Right lung (tissue), 5 donors: ENCODE measurements around the gene NEMP1. TPM values are rescaled to one million over a fixed set of nuclear protein-coding genes. Genes with fewer than 3 reads are reported as not detected.

Source experiments
- DNase-seq, 2 donors: peaks; one replicate each; pipeline ENCODE4 v3.0.0-alpha.2; 2013
- polyA plus RNA-seq, 5 donors: library from polyadenylated mRNA; unstranded; fragments of 120-200 nt; gene quantifications; one replicate each; pipeline versions ENCODE4 v1.2.1 to v1.2.3, GENCODE V29; 2013; ENCODE audit warnings: inconsistent platforms in 1 of 5, low replicate concordance in 1 of 5; ENCODE audit not compliant: insufficient read length in 5 of 5, insufficient read depth in 1 of 5

Gene NEMP1
- polyA plus RNA-seq, 5 donors: 15.7 to 36.6 (median 28.8) TPM

DNA sequence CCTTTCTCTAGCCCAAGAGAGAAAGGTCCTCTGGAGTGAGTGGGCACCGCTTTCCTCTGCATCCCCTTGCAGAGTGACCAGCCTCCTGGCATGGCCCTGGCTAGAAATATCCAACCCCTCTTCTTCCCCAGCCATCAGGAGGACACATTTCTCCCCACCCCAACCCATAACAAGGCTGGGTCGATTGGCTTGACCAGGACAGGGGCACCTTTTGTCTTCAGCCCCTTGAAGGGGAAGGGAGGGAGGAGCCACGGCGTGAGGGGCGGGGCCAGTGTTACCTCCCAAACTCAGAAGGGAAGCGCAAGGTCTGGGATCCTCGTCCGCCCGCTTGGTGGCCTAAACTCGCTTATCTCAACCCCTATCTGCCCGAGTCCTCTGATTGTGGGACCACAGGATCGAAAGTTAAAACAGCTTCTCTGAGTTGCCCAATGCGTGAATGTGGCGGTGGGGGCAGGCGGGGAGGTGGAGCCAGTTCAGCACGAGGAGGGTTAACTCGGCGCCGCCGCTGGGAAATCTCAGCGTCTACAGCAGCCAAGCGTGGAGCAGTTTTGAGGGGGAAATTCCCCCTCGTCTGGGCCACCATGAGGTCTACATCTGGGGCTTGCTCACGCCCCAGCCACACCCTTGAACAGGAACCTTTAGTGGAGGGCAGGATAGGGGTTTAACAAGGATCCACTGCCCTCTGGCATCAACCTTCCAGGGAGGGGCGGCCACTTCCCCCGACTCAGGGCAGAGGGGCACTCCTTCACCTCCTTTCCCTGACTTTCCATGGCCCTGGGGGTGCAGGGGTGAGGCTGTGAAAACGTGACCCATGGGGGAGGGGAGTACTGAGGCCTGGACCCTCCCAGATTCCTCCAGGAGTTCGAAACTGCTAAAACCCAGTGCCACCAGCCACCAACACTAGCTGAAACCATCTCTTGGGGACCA is 31.8 kb upstream of the NEMP1 start:
- DNase-seq: peak in 1 of 2 donors; percentile 55

GRCh38 chr12:57109207-57110103 is 30.9 kb upstream of the NEMP1 start:
- no peak for DNase-seq

DNA sequence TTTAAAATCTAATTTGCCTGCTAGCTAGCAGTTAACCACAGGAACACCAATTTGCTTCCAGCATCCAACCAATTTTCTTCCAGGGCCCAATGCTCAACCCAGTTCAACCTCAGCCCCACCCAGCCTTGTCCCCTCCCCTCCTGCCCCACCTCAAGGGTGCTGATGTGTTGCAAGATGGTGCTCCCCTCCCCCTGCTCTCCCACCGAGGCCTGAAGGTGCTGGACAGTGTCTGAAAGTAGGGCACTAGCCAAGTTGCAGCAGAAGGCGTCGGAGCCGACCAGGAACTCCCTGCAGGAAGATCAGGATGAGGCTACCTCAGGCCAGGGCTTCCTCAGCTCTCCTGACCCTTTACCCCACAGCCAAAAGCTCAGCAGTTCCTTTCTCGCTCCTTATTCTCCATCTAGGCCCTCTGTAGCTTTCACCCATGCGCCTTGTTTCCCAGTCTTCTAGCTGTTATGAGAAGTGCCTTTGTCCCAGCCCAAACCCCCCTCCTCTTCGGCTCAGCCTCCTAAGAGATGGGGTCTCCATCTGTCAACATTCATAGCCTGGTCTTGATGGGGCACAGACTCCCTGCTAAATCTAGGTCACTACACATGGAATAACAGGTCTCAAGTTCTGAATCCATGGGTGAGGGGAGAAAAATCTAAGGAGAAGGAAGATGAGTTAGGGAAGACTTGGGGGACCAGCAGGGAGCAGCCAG is 29.0 kb upstream of the NEMP1 start:
- DNase-seq: no peak

GRCh38 chr12:57106021-57106708 is 27.6 kb upstream of the NEMP1 start:
- DNase-seq: no peak

GRCh38 chr12:57105011-57105753 is 26.6 kb upstream of the NEMP1 start:
- no peak for DNase-seq

- DNase-seq: no peak
These were observed 25.8 kb upstream of the NEMP1 start for GRCh38 chr12:57104292-57104910.

DNA sequence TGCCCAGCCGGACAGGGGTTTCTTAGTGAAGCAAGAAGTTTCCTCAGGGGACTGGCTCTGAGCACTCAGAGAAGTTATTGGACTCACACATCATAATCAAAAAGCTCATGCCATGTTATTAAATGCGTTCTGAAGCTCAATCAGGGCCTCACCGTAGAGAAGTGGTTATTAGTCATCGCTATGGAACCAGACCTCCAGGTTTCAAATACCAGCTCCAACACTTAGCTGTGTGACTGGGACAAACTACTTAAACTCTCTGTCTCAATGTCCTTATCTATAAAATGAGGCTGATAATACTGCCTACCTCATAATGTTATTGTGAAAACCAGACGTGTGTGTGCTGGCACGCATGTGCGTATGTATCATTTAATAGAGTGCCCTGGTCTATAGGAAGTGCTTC is 25.3 kb upstream of the NEMP1 start:
- no peak for DNase-seq

GRCh38 chr12:57101892-57102695 is 23.5 kb upstream of the NEMP1 start:
- no peak for DNase-seq

- DNase-seq: no peak
These were observed 21.2 kb upstream of the NEMP1 start for GRCh38 chr12:57099766-57100165.

- DNase-seq: no peak
These were observed 20.6 kb upstream of the NEMP1 start for GRCh38 chr12:57099047-57099714.

DNA sequence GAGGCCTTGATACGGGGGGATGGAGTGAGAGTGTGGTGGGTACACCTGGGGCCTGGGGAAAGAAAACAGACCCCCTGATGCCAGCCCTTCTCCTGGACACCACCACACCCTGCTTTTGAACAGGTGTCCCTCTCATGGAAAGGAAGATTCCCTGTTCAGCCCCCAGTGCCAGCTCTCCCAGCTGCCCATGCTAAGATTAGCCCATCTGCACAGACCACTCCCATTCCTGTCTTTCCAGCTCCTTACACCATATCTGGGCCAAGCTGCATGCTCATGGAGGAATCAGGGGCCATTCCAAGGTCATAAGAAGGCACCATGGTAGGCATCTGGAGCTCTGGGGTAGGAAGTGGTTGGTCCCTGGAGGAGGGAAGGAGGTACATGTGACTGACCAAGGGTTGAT is 20.0 kb upstream of the NEMP1 start:
- no peak for DNase-seq

GRCh38 chr12:57097554-57097835 is 18.9 kb upstream of the NEMP1 start:
- DNase-seq: no peak

DNA sequence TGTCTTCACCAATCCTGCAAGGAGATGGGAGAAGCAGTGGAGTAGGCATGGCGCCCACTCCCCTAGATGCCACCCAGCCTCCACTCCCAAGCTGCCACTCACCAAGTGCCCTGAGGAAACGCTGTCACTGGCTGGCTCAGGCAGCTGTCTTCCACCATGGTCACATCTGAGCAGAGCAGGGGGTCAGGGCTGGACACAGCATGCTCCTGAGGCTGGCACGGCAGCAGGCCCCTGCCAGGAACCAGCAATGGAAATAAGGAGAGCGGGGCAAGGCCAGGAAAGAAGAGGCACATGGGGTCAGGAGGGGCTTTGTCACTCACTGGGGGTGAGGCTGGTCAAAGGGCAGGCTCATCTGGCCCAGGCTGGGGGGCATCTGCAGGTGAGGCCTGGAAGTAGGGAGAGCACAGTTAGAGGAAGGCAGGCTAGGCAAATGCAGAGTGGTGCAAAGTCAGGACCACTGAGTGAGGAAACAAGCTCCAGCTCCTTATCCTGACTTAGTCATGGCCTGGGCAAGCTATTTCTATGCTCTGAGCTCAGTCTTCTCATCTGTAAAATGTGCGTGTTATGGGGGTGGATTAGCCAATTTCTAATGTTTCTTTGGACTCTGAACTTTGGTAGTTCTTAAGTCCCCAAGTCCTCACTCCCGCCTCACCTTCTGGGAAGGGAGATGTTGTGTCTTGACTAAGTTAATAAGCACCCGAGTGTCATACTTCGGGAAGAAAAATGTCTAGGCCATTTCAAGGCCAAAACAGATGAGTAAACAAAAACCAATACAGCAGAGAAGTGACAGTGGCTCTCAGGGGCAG is 18.4 kb upstream of the NEMP1 start:
- DNase-seq: no peak

GRCh38 chr12:57096099-57096572 is 17.5 kb upstream of the NEMP1 start:
- no peak for DNase-seq

GRCh38 chr12:57095440-57095839 is 16.8 kb upstream of the NEMP1 start:
- no peak for DNase-seq

DNA sequence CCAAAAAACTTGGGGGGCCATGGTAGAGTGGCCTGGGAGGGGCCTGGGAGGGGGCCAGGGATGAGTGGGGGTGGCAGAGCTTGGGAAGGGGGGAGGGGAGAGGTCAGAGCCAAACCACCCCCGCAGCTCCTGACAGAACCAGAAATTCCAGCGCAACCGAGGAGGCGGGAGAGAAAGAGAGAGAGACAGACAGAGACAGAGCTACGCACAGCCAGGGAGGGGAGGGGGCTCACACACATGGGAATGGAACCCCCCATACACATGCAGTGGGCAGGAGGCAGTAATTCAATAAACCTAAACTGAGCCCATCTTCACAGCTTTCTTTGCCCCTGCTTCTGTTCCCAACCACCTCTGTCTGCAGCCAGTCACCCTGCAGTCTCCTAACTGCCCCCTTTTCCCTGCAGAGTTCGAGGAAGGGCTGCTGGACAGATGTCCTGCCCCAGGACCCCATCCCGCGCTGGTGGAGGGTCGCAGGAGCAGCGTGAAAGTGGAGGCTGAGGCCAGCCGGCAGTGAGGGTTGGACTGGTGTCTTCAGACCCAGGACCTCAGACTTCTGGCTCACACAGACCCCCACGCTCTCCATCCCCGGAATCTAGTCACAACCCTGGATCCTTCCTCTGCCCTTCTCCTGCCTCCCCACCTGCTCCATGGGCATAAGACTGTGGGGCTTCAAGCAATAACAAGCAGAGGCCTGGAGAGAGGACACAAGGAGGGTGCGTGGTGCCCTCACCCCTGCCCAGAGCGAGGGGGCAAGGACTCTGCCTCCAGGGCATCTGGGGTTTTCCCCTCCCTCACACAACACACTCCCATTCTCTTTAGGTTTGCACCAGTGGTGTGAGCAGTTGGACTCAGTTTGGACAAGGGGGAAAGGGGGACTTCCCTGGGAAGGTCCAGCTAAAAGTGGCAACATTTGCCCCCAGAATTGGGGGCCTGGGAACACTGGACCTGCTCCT is 15.9 kb upstream of the NEMP1 start:
- no peak for DNase-seq
